Astrocyte (in vitro differentiated cells and primary cell): ENCODE measurements around the gene HHLA2. TPM values are rescaled to one million over a fixed set of nuclear protein-coding genes. Genes with fewer than 3 reads are reported as not detected.
"Not testable (repeated sequence)": the region's sequence is repeated elsewhere in the genome, so short reads cannot be mapped to it uniquely, and the experiment has no call there.

Experiments used
- DNase-seq: peaks from one replicate; pipeline ENCODE4 v3.0.0-alpha.2; 2010; ENCODE audit warnings: low read depth
- FAIRE-seq: peaks from 2 replicates; lab custom pipeline; 2011; peaks lifted over from hg19 to GRCh38; lab: Jason Lieb, UNC
- H2AFZ ChIP-seq: 2 replicates; pipeline ENCODE4 v1.6.0; 2012; ENCODE audit warnings: low read depth, low read length, inconsistent platforms
- H3K27ac ChIP-seq: 2 replicates; pipeline ENCODE4 v1.5.1; 2011; ENCODE audit warnings: low read depth, low read length, inconsistent platforms
- H3K27me3 ChIP-seq: 2 replicates; pipeline ENCODE4 v1.6.0; 2011; ENCODE audit warnings: low read length, inconsistent platforms; ENCODE audit not compliant: insufficient read depth
- H3K36me3 ChIP-seq: 2 replicates; pipeline ENCODE4 v1.5.1; 2011; ENCODE audit warnings: low read length, inconsistent platforms; ENCODE audit not compliant: insufficient read depth
- H3K4me1 ChIP-seq: 2 replicates; pipeline ENCODE4 v1.5.1; 2011; ENCODE audit warnings: low read length, inconsistent platforms; ENCODE audit not compliant: insufficient read depth
- H3K4me2 ChIP-seq: 2 replicates; pipeline ENCODE4 v1.6.0; 2012; ENCODE audit warnings: low read length, inconsistent platforms
- H3K4me3 ChIP-seq: 2 replicates; pipeline ENCODE4 v1.5.1; 2011; ENCODE audit warnings: low read depth, mild to moderate bottlenecking, low read length, inconsistent platforms; ENCODE audit not compliant: insufficient read depth
- H3K79me2 ChIP-seq: 2 replicates; pipeline ENCODE4 v1.6.0; 2012; ENCODE audit warnings: mild to moderate bottlenecking, low read length, inconsistent platforms; ENCODE audit not compliant: insufficient read depth
- H3K9ac ChIP-seq: 2 replicates; pipeline ENCODE4 v1.6.0; 2012; ENCODE audit warnings: mild to moderate bottlenecking, low read length, inconsistent platforms
- H3K9me3 ChIP-seq: 2 replicates; pipeline ENCODE4 v1.5.1; 2012; ENCODE audit warnings: low read depth, mild to moderate bottlenecking, low read length, inconsistent platforms; ENCODE audit not compliant: insufficient read depth
- H4K20me1 ChIP-seq: 2 replicates; pipeline ENCODE4 v1.6.0; 2012; ENCODE audit warnings: low read length, inconsistent platforms; ENCODE audit not compliant: insufficient read depth
- H3K27ac Mint-ChIP-seq: one replicate; pipeline ENCODE4 v1.8.0; 2021; ENCODE audit warnings: mild to moderate bottlenecking, mixed read lengths; ENCODE audit not compliant: unreplicated experiment
- H3K27me3 Mint-ChIP-seq: one replicate; pipeline ENCODE4 v1.8.0; 2021; ENCODE audit warnings: low read depth, mixed read lengths; ENCODE audit not compliant: unreplicated experiment
- H3K36me3 Mint-ChIP-seq: one replicate; pipeline ENCODE4 v1.8.0; 2021; ENCODE audit warnings: low read depth, mixed read lengths; ENCODE audit not compliant: unreplicated experiment
- H3K4me1 Mint-ChIP-seq: one replicate; pipeline ENCODE4 v1.8.0; 2021; ENCODE audit warnings: low read depth, mixed read lengths; ENCODE audit not compliant: unreplicated experiment
- H3K4me3 Mint-ChIP-seq: one replicate; pipeline ENCODE4 v1.8.0; 2021; ENCODE audit warnings: mild to moderate bottlenecking, moderate library complexity, mixed read lengths; ENCODE audit not compliant: unreplicated experiment
- H3K9me3 Mint-ChIP-seq: one replicate; pipeline ENCODE4 v1.8.0; 2021; ENCODE audit warnings: mild to moderate bottlenecking, mixed read lengths; ENCODE audit not compliant: unreplicated experiment
- EZH2 ChIP-seq: IDR thresholded peaks from 2 replicates; pipeline ENCODE4 v1.6.1; 2012; ENCODE audit warnings: mild to moderate bottlenecking, low read length, inconsistent platforms; ENCODE audit not compliant: insufficient read depth
- total RNA-seq: library from RNA; stranded (reverse); gene quantifications from 2 replicates; pipeline ENCODE4 v1.2.1, GENCODE V29; 2021
- TF ChIP-seq, protein P1 (sequence below): IDR thresholded peaks from 2 replicates; pipeline ENCODE4 v1.5.1; 2011; ENCODE audit warnings: low read depth, mild to moderate bottlenecking, inconsistent platforms, low read length, moderate library complexity; ENCODE audit not compliant: insufficient read depth

HHLA2 gene
- total RNA-seq, 1 donor from 2014 or later = not detected

DNA sequence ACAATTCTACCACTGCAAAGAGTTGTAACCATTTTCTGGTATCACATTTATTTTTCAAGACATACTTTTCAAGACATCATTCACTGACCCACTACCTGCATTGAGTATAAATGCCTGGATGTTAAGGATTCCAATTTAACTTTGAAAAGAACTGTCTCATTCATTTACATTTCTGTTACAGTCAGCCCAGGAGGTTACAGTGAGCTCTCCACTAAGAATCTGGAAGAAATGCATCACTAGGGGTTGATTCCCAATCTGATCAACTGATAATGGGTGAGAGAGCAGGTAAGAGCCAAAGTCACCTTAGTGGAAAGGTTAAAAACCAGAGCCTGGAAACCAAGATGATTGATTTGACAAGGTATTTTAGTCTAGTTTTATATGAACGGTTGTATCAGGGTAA, 81.0 kb downstream of the HHLA2 start:
- no peaks in the 10 kb centered on the region for H3K27me3 ChIP-seq
- H3K27ac ChIP-seq = no peak overlapping the region
- H3K4me2 ChIP-seq = no peak overlapping the region
- no peaks in the 10 kb centered on the region for H3K4me1 ChIP-seq
- no peaks in the 10 kb centered on the region for H3K9me3 ChIP-seq
- no peaks in the 10 kb centered on the region for H3K4me1 Mint-ChIP-seq
- no peak for TF ChIP-seq EZH2
- no peaks in the 10 kb centered on the region for H3K79me2 ChIP-seq
- H3K27ac Mint-ChIP-seq = no peak overlapping the region
- H2AFZ ChIP-seq = no peak overlapping the region
- H4K20me1 ChIP-seq = no peaks in the 10 kb centered on the region
- no peak overlapping the region for H3K9ac ChIP-seq
- DNase-seq (no peak), FAIRE-seq (no peak)
- H3K27me3 Mint-ChIP-seq = no peaks in the 10 kb centered on the region
- peaks cover 4% of the 10 kb centered on the region for H3K9me3 Mint-ChIP-seq
- no peak overlapping the region for H3K4me3 Mint-ChIP-seq
- H3K36me3 Mint-ChIP-seq = no peaks in the 10 kb centered on the region
- no peak overlapping the region for H3K4me3 ChIP-seq
- H3K36me3 ChIP-seq = no peaks in the 10 kb centered on the region

DNA sequence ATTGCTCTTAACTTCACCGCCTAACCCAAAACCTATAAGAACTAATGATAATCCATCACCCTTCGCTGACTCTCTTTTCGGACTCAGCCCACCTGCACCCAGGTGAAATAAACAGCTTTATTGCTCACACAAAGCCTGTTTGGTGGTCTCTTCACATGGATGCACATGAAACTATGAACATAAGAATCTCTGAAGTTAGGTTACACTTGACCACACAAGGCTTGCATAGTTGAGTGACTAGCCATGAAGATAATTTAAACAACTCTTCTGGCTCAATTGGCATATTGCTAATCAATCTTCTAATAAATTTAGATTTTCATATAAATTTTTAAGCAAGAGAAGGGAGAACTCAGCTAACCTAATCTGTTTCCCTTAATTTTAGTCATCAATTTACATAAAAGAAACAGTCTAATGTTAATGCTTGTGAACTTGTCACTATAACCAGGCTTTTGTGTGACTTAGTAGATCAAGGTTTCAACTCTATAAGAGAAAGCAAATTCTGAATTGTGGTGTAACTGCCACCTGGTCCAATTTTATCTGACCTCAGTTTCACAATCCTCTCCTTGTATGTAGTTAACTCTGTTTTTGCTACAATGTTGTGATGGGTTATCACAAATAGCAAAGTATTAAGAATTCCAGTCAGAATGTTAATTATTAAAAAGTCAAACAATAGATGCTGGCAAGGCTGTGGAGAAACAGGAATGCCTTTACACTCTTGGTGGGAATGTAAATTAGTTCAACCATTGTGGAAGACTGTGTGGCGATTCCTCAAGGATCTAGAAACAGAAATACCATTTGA, 82.0 kb downstream of the HHLA2 start:
- Histone ChIP-seq H3K79me2 (no peaks in the 10 kb centered on the region), H3K9ac (no peak overlapping the region), H3K9me3 (no peaks in the 10 kb centered on the region), H3K4me3 (no peak overlapping the region), H4K20me1 (no peaks in the 10 kb centered on the region), H3K27ac (no peak overlapping the region), H3K4me2 (no peak overlapping the region), H3K4me1 (no peaks in the 10 kb centered on the region), H3K36me3 (no peaks in the 10 kb centered on the region), H3K27me3 (no peaks in the 10 kb centered on the region), H2AFZ (no peak overlapping the region)
- Mint-ChIP-seq H3K36me3 (no peaks in the 10 kb centered on the region), H3K27ac (no peak overlapping the region), H3K27me3 (no peaks in the 10 kb centered on the region), H3K4me1 (no peaks in the 10 kb centered on the region), H3K9me3 (peaks cover 2% of the 10 kb centered on the region), H3K4me3 (no peak overlapping the region)
- FAIRE-seq = no peak
- TF ChIP-seq, protein P1, sequence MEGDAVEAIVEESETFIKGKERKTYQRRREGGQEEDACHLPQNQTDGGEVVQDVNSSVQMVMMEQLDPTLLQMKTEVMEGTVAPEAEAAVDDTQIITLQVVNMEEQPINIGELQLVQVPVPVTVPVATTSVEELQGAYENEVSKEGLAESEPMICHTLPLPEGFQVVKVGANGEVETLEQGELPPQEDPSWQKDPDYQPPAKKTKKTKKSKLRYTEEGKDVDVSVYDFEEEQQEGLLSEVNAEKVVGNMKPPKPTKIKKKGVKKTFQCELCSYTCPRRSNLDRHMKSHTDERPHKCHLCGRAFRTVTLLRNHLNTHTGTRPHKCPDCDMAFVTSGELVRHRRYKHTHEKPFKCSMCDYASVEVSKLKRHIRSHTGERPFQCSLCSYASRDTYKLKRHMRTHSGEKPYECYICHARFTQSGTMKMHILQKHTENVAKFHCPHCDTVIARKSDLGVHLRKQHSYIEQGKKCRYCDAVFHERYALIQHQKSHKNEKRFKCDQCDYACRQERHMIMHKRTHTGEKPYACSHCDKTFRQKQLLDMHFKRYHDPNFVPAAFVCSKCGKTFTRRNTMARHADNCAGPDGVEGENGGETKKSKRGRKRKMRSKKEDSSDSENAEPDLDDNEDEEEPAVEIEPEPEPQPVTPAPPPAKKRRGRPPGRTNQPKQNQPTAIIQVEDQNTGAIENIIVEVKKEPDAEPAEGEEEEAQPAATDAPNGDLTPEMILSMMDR = no peak
- no peak for TF ChIP-seq EZH2
- no peak for DNase-seq

DNA sequence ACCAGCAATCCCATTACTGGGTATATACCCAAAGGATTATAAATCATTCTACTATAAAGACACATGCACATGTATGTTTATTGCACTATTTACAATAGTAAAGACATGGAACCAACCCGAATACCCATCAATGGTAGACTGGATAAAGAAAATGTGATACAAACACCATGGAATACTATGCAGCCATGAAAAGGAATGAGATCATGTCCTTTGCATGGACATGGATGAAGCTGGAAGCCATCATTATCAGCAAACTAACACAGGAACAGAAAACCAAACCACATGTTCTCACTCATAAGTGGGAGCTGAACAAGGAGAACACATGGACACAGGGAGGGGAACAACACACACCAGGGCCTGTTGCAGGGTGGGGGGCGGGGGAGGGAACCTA, 82.6 kb downstream of the HHLA2 start:
- not testable (repeated sequence) for H3K4me2 ChIP-seq, H3K4me3 ChIP-seq, H3K4me1 ChIP-seq, H3K4me3 Mint-ChIP-seq, H3K27ac ChIP-seq, H3K36me3 Mint-ChIP-seq, H3K27me3 ChIP-seq, H3K36me3 ChIP-seq, H3K27ac Mint-ChIP-seq, DNase-seq, H3K9me3 ChIP-seq, FAIRE-seq, H3K79me2 ChIP-seq, H3K4me1 Mint-ChIP-seq, H2AFZ ChIP-seq, H3K9me3 Mint-ChIP-seq, H4K20me1 ChIP-seq, H3K27me3 Mint-ChIP-seq, H3K9ac ChIP-seq
